ENCODE results near the gene GCKR. TPM values are rescaled to one million over a fixed set of nuclear protein-coding genes. Genes with fewer than 3 reads are reported as not detected.

Gene GCKR
- total and polyA plus RNA-seq, 2 of the 13 experiments (the other 11 are each of a cell fraction or from before 2014, with no cell fraction given), result 15.2 to 48.3 TPM

- TF ChIP-seq HNRNPK (IDR thresholded peaks at IDR 0.05; ENCODE audit: low read depth, low read length, poor library complexity, severe bottlenecking), result no peak
- 0 out of 2 replicates have a peak, but pooled peaks have one; percentile 0 for TF ChIP-seq U2AF2 (IDR thresholded peaks at IDR 0.05; ENCODE audit: low read depth, low read length)
- TF ChIP-seq ZNF800 (CRISPR knock-in tag; IDR thresholded peaks at IDR 0.05), result no peak
- no peak for TF ChIP-seq SP1 (IDR thresholded peaks at IDR 0.05)
- TF ChIP-seq SP1 (CRISPR knock-in tag; IDR thresholded peaks at IDR 0.05), result no peak
- TF ChIP-seq NFYB (CRISPR knock-in tag; IDR thresholded peaks at IDR 0.05), result no peak; the same call in 1 of the 2 replicates
- 0 out of 2 replicates have a peak, but pooled peaks have one; percentile 81 for TF ChIP-seq RNF219 (CRISPR knock-in tag; IDR thresholded peaks at IDR 0.05)
- no peak for TF ChIP-seq SNRNP70 (IDR thresholded peaks at IDR 0.05; ENCODE audit: low read depth, low read length)
- peak; percentile 75 for TF ChIP-seq KMT2B (CRISPR knock-in tag; IDR thresholded peaks at IDR 0.05)
- no peak for TF ChIP-seq MED13 (CRISPR knock-in tag; IDR thresholded peaks at IDR 0.05)
- TF ChIP-seq MATR3 (CRISPR knock-in tag; IDR thresholded peaks at IDR 0.05), result no peak
- peak; percentile 97 for TF ChIP-seq PHF21A (CRISPR knock-in tag; IDR thresholded peaks at IDR 0.05)
- no peak for TF ChIP-seq ZNF512B (CRISPR knock-in tag; IDR thresholded peaks at IDR 0.05; ENCODE audit: borderline replicate concordance)
- peak; percentile 77 for TF ChIP-seq SP5 (CRISPR knock-in tag; IDR thresholded peaks at IDR 0.05; ENCODE audit: borderline replicate concordance, low read depth)
- peak; percentile 2; the same call in 1 of the 2 replicates for TF ChIP-seq TFAP4 (IDR thresholded peaks at IDR 0.05; ENCODE audit: borderline replicate concordance, low read depth)
- no peak for TF ChIP-seq ZXDC (CRISPR knock-in tag; IDR thresholded peaks at IDR 0.05)
- TF ChIP-seq NR1H2 (CRISPR knock-in tag; IDR thresholded peaks at IDR 0.05; ENCODE audit: borderline replicate concordance, low read depth), result no peak
Measured at GRCh38 chr2:27496357-27497287, at the start of gene GCKR (continued).

Data from HepG2 (cell line).